GM19372 (cell line): ENCODE measurements around the gene GABRG2.
"Not testable (repeated sequence)": the region's sequence is repeated elsewhere in the genome, so short reads cannot be mapped to it uniquely, and the experiment has no call there.

Experiments
- ATAC-seq: cut with Tn5 transposase; IDR thresholded peaks from one replicate; pipeline ENCODE4 v1.9.1; 2021; ENCODE audit warnings: mild to moderate bottlenecking, low read depth, moderate library complexity; ENCODE audit not compliant: unreplicated experiment

GABRG2 gene

DNA sequence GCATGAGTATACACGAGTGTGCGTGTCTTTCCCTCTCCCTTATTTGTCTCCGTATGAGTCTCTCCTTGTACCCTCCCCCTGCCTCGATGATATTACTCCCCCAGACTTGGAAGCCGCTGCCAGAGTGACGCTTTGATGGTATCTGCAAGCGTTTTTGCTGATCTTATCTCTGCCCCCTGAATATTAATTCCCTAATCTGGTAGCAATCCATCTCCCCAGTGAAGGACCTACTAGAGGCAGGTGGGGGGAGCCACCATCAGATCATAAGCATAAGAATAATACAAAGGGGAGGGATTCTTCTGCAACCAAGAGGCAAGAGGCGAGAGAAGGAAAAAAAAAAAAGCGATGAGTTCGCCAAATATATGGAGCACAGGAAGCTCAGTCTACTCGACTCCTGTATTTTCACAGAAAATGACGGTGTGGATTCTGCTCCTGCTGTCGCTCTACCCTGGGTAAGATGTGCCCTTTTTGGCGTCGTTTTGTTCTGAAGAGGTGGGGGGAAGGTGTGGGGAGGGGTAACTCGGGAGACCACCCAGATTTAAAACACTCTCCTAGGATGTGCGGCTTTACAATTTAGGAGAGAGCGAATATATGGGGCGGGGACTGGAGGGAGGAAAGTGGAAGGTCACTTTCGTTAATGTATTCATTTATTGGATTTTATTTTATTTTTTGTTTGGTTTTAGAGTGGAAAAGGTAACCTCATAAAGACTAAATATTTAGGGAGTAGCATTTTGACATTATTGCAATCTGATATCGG is at the start of gene GABRG2:
Gene GABRG2, plus strand, starts transcription at position 119 of the 757 bp plus-strand sequence. Its CDS starts 227 bp downstream, at position 346.
- ATAC-seq, result no peak

DNA sequence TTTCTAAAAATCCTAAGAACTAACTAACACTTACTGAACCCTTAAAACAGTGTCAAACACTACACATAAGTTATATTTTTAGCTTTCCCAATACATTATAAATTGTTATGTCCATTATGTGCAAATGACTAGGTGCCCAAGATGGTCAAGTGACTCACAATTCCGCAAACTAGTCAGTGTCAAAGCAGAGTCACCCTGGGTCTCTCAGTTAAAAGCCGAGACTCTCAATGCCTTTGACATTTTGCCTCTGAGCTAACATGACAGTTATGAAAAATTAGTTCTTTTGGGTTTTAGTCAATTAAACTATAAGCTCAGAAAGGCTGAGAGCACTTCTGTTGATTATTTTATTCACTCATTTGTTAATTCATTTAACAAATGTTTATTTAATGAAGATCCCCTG is 42.3 kb upstream of the GABRG2 start:
- ATAC-seq, result no peak

DNA sequence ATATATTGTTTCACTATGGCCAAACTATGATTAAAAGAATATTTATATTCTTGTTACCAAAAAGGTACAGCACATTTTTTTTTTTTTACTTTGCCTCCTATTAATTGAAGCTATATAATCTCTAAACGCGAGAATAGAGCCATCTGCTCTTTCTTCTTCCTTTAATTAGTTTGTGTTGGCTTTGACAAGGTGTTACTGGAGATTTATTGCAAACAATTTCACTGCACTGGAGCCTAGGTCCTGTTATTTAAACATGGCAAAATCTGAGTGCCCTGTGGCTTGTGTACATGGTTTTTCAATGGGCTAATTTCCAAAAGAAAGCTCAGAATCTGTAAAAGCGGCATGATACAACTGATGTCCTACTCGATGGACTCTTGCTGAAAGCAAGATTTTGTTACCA is 40.8 kb upstream of the GABRG2 start:
- ATAC-seq, result no peak

DNA sequence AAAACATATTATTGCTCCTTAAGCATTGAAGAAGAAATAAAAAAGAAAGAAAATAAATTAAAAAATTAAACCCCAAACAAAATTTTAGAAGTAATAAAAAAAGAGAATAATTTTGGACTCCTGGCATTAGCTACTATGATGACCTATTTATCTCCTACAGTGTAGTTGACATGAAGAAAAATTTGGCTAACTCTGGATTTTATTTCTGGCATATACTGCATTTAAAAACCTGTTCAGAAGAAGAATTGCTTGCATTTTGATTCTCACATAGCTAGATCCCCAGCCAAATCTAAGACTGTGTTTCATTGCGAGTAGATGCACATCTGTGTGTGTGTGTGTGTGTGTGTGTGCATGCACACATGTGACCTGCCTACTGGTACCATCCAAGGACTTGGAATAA is 30.1 kb upstream of the GABRG2 start:
- no peak for ATAC-seq

DNA sequence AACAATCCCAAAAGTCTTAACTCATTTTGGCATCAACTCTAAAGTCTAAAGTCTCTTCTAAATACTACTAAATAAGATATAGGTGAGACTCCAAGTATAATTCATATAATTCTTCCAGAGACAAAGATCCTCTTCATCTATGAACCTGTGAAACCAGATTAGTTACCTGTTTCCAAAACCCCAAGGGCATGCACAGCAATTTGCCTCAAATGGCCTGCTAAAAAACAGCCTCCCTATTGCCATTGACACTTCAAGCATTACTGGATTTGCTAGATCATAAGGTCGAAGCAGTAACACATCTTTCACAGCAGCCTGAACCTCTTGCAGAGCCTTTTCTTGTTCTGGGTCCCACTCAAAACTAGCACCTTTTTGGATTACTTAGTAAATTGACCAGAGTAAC is 20.3 kb upstream of the GABRG2 start:
- ATAC-seq, result no peak

DNA sequence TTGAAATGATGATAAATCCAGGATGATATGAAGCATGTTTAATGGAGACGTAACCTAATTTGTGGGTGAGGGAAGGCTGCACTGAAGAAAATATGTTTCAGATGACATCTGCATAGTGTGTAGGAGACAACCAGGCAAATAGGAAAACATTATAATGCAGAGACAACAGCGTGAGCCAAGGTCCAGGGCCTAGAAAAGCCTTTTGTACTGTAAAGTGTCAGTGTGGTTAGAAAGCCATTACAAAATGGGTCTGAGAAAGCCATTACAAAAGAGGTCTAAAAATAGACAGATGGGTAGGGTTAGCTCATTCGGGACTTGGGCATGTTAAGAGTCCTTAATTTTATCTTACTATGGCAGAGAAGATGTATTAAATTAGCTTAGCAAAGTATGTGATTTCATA is 14.9 kb upstream of the GABRG2 start:
- no peak for ATAC-seq

DNA sequence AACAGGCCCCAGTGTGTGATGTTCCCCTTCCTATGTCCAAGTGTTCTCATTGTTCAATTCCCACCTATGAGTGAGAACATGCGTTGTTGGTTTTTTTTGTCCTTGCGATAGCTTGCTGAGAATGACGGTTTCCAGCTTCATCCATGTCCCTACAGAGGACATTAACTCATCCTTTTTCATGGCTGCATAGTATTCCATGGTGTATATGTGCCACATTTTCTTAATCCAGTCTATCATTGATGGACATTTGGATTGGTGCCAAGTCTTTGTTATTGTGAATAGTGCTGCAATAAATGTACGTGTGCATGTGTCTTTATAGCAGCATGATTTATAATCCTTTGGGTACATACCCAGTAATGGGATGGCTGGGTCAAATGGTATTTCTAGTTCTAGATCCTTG is 12.5 kb upstream of the GABRG2 start:
- not testable (repeated sequence) for ATAC-seq

DNA sequence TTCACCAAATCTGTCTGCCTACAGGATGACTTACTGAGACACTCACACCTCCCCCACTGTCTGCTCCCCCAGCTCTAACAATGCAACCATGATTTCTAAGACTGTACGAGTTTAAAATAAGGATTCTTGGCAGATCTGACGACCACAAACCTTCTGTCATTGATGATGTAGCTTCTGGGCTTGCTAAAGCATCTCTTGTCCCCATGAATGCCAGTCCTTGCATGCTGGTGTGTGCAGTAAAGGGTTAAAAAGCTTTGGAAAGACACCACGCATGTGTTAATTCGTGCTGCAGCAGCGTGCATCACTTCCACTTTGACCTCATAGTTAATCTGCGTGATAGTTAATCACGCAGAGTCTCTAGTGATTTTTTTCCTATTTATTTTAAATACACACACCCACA is 411 bp upstream of the GABRG2 start:
- no peak for ATAC-seq

DNA sequence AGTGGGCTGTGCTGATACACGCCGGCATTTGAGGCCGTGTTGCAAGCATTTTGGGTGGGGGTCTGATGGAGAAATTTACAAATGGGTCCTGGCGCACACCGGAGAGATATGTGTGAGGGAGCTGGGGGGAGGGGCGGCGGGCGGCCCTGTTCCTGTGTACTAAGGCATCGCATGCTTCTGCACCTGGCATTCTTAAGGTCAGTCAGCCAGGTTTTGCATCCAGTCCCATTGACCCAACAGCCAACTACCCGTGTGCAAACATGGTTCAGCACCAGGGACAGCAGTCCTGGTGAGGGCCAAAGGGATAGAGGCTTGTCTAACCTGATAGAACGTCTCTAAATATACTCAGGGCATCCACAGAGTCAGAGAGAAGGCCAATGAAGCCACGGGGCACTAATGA is 839 bp downstream of the GABRG2 start:
- ATAC-seq, result no peak

DNA sequence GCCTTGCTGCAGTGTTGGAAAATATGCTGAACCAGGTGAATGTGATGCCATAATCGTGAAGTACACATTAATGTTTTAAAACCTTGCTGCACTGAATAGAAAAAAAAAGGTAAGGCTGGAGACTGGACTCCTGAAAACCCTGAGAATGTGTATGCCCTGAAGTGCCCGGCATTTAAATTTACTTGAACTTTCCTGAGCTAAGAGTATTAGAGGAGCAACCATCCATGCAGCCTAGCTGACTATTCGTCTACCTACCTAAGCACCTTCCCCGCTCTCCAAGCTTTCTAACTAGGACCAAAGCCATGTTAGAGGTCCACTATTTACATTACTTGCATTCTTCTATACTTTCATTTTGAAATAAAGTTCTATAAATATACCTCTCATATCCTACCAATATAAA is 1.4 kb downstream of the GABRG2 start:
- no peak for ATAC-seq

DNA sequence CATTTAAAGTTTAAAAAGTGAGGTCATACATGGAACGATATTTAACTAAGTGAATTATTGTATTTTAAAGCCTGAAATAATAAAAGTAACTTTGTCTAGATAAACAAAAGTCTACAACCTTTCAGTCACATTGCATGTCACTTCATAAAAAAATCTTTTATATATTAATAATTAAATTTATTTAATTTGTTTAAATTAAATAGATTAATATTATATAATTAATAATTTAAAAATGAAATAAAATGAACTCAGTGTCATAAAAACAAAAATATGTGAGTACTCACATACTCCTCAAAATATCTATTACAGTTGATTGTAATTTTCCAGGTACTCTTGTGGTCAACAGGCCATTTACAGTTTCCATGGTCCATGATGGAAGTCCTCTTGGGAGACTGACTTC is 11.2 kb downstream of the GABRG2 start:
- no peak for ATAC-seq

DNA sequence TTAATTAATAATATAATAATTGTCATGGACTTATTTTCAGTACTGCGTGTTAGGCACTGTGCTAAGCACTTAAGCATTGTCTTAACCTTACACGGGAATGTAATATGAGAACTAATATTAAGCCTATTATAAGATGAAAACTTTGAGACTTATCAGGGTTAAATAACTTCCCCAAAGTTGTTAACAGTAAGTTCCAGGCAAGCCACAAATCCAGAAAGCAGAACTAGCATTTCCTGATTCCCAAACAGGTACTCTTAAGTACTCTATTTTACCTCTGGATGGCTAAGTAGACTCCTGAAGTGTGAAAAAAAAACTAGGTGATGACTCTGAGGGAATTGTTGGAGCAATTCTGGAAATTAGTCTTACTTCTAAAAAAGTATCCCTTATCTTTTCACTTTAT is 23.8 kb downstream of the GABRG2 start:
- ATAC-seq, result no peak

DNA sequence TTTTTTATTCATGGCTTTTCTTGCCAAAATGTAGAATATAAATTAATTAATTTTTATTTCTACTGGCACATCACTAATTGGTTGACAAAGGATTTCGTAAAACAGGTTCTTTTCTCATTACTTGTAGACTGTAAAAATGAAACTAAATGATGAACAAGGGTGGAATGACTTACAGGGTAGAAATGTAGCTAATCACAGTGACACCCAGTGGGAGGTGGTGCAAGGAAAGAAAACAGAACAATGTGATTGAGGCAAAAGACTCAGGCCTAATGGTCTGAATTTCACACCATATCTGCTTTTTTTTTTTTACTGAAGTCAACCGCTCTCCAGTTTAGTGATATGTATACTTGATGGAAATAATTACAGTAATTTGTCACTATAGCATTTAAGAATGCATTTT is 28.9 kb downstream of the GABRG2 start:
- no peak for ATAC-seq

DNA sequence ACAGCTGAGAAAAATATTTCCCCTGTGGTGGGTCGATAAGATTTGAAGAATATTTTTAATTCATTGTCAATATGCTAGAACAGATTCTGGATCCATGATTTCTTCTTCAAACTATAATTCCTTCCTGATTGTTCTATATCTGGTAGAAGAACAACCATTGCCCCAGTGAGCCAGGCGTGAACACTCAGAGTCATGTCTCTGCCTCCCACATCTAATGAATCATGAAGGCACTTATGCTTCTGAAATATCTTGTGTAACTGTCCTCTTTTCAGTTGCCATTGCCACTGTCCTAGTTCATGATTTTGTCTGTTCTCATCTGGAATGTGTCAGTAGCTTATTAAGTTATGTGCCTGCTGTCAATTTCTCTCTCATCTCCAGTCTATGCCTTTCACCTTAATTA is 40.0 kb downstream of the GABRG2 start:
- ATAC-seq, result no peak

DNA sequence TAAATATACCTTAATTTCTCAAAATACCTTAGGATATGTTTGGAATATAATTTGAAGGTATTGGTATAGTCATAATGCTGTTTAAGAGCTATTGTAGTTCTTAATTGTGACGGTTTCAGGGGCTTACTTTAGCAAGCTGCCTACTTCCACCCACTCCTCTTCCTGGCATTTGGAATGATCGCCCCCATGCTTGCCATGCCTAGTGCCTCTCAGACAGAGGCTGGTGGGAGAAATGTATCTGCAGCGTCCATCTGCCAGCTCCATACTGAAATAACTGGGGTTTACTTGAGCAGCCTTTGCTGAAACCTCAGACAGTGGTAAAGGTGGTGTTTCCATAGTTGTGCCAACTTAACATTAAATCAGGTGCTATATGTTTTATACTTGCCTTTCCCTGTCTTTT is 52.2 kb downstream of the GABRG2 start:
- no peak for ATAC-seq

DNA sequence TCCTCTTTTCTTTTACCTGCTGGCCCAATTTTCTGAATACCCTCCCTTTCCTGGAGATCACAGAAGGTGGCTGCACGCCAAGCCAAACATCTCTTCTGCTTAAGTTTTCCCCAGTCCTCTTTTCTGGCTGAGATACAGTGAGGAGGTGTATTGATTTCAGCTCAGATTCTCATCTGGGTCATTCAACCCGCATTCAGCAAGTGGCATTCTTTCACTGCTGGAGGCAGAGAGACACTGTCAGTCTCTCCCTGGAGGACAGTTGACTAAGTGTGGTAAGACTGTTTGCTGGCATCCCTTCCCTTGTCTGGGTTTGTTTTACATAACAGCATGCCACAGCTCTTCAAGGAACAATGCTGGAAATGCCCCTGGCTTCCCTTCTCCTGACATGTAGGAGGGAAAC is 60.5 kb downstream of the GABRG2 start:
- no peak for ATAC-seq

DNA sequence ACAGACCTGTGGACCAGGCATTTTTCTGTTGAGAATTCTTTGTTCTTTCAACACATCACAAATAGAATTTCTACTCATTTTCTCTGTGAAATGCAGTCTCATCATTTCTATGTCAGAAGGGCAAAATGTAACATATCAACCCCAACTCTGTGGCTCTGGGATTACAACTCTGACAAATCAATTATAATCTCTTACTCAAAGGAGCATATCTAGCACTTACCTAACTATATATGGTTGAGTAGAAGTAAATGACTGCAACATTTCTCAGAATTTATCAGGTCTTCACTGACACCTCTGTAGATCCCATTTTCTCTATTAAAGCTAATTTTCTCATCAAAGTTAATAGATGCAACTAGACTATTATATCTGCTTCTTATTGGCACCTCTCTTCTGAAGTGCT is 64.8 kb downstream of the GABRG2 start:
- ATAC-seq, result no peak

DNA sequence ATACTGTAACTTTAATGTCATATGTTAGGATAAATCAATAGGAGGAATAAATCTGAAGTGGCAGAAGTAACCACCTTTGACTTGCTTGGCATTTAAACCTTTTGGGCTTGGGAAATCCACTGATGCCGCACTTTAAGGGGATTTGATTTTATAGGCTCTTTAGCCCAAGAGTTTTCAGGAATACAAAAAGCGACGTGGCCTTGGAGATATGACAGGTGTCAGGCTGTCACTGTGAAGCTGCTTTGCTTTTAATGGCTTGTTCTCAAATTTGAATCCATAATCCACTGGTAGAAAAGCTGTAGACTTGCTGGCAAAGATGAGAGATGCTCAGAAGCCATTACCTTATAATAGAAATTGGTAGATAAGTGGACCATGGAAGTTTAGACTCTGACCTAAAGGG is 71.6 kb downstream of the GABRG2 start:
- no peak for ATAC-seq

DNA sequence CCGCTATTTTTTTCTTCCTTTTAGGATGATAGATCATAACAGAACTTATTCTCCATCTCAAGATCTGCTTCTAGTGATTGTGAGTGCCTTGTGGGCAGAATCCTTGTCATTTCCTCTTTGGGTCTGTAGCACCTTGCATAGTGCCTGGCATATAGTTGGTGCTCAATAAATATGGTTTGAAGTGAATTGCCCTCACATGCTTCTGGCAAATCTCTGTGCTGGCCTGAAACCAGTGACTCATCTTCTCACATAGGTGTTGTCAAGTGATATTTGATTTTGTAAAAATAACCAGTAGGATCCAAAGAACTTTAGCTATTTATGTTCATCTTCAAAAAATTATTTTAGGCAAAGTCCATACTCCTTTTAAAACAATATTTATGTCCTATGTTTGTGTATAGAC is 86.7 kb downstream of the GABRG2 start:
- no peak for ATAC-seq

DNA sequence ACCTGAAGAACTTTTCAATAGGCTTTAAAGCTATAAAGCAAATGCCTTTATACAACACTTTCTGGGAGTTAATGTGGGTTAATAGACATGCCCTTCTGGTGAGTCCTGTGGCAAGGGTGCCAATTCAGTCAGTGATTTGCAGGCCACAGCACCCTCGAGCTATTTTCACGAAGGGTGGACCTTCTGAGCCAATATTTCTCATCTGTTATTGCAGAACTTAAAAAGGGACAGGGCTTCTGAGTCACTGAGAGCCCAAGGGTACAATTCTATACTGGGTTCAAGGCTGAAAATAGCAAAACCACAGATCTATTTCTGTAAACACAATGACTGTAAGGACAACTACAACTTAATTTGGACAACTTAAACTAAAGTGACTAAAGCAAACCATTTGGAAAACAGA is 92.8 kb downstream of the GABRG2 start:
- no peak for ATAC-seq

DNA sequence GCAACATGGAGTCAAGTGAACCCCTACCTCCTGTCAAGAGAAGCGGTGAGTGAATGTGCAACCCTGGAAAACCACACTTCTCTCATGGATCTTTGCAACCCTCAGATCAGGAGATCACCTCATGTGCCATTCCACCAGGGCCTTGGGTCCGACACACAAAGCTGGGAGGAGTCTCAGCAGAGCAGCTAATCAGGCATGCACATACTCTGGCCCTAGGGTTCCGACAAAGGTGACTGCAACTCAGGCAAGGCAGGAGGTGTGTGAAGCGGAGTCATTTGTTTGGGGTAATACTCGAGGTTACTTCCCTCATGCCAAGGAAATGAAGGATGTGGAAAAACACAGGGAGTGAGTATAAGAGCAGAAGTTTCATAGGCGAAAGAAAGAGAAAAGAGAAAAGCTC is 96.1 kb downstream of the GABRG2 start:
- no peak for ATAC-seq

DNA sequence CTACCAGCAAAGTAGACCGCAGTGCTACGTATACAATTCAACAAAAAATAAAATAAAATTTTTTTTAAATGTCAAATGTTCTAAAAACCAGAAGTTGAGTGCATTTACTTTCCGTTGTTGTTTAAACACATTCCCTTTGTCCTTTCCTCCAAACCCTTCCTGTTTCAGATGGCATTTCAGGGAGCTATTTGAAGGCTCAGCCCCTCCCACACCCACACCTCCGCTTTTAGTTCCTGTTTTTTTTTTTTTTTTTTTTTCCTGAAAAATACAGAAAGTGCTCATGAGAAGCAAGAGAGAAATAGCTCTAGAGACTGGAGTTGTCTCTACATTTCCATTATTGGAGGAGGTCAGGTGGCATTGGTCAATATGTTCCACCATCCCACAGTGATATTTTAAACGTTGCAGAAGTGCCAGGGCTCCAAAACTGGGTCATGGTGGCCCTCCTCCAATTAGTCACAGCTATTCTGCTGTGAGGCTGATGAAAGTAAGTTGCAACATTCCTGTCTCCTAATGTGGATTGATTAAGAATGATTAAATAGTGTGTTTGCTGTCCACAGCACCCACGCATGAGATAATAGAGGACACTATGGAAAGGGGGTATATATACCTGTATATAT is 106.9 kb downstream of the GABRG2 start:
- ATAC-seq, result no peak
